ENCODE data around the gene ADAM22.

ADAM22 gene

DNA sequence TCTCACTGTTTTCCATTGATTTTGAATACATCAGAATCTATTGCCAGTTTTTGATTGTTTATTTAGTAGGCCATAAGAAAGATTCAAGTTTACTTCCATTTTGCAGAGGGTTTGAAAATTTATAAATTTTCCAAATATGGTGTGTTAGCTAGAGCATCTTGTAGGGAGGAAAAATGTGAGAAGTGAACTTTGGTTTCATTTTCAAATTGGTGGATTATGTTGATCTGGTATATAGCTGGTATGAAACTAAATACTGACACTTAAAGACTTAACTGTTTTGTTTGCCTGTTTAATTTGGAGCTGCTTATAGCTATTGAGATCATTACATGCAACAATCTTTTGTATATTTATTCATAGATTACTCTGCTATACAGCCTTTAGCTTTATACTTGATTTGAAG, 108.1 kb downstream of the ADAM22 start:
- DNase-seq, result no peak

- DNase-seq, result no peak
Observed at GRCh38 chr7:88042803-88043202, 108.8 kb downstream of the ADAM22 start.

GRCh38 chr7:88044069-88044468, 110.0 kb downstream of the ADAM22 start:
- DNase-seq, result no peak

DNA sequence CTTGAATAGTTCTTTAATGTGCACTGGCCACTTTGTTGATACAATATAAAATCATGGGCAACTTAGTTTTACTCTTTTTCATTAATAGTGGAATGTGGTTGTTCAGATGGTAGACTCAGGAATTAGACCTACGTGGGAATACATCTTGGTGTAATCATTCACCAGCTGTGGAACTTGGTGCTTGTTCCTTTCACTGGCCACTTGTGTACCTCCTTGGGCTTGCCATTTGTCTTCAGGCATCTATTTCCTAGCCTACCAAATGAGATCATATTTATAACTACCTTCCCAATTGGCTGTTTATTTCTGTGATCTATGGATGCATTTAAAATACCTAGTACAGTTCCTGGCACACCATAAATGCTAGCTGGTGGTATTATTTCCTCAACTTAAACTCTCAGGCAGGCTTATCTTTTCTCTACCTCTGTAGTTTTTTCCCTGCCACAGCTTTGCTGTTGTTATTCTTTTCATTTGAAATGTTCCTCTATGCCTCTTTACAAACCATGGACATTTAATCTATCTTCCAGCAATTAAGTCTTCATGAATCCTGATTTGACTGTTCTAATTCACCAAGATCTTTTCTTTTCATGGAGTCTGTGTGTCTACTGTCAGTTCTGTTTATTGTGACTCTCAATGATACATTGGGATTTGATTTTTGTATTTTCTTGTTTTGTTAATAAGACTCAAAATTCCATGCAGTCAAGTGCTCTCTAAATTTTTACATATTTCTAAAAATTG, 113.0 kb downstream of the ADAM22 start:
- DNase-seq, result no peak

- no peak for DNase-seq
Observed at GRCh38 chr7:88057655-88058054, 123.6 kb downstream of the ADAM22 start.

GRCh38 chr7:88062238-88062637, 128.2 kb downstream of the ADAM22 start:
- DNase-seq, result no peak

- no peak for DNase-seq
Observed at GRCh38 chr7:88069093-88069492, 135.0 kb downstream of the ADAM22 start.

DNA sequence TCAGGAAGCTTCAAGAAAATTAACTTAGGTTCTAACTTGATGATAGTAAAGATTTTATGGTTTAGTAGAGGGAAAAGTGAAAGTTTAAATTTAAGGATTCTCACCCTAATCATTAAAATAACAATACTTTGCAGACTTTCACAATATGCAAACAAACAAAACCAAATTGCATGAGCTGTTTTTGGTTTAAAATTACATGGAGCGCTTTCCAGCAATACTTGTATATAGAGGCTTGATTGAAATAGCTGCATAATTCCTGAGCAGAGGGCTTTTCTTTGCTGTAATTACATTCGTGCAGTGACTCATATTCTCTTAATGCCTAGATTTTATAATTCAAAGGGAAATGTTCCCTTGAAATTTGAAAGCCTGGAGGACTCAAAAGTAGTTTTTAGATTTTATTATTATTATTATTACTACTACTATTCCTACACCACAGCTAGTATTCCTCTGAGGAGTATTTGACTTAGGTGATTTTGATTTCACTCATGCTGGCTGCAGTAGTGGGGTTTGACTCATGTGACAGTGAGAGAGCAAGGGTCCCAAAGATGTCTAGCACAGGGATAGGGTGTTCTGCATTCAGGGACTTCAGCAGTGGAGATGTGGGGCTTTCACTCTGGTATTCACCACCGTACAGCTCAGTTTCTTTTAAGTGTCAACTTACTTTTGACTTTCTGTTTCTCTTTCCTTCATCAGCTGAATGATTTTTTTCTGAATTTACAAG, 138.1 kb downstream of the ADAM22 start:
- no peak for DNase-seq

DNA sequence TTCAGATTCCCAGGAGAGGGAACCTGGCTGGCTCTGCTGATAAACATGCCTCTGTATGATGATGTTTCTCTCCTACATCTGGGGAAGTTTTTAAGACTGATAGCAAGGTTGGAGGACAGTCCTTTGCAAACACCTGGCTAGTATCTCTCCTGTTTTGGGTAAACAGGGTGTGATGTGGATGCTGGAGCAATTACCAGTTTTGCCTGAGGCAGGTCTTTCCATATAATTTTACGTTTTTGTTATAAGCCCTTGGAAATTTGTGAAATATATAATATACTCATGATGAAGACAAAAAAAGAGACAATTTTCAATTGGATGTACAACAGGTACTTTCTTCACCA, 138.6 kb downstream of the ADAM22 start:
- no peak for DNase-seq

- no peak for DNase-seq
Observed at GRCh38 chr7:88073626-88074025, 139.6 kb downstream of the ADAM22 start.

- no peak for DNase-seq
Observed at GRCh38 chr7:88075216-88075615, 141.2 kb downstream of the ADAM22 start.

- no peak for DNase-seq
Observed at GRCh38 chr7:88083883-88084282, 149.8 kb downstream of the ADAM22 start.

DNA sequence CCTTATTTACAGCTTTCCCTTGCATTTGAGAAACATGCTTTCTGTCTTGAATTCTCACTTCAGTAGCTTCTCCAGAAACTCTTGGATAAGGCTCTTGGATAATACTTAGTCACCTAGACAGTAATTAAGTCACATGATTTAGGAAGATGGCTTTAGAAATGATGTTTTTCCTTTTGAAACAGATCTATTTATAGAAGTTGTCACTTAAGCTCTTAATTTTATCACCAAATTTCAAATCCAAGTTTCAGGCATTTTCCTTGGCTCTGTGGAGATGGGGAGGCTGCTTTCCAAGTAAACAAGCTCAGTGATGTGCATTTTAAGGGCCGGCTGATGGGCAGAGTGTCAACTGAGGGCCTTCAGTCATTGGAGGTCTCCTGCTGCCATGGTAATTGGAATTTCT, 155.5 kb downstream of the ADAM22 start:
- DNase-seq, result no peak

DNA sequence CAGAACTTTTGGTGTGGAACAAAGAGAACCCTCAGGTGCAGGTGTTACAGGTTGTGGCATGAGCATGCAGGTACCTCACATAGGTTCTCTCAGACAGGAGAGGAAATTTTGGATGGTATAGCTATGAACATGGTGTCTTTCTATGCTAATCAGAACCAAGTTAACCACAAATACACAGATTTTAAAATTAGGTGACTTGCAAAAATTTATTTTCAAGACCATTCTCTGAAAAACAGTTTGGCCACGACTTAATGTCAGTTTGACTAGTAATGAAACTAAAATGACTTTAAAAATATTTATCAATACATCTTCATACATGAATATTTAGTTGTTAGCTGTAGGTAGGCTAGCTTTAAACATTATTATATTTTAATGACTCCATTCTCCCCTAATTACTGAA, 156.2 kb downstream of the ADAM22 start:
- no peak for DNase-seq

DNA sequence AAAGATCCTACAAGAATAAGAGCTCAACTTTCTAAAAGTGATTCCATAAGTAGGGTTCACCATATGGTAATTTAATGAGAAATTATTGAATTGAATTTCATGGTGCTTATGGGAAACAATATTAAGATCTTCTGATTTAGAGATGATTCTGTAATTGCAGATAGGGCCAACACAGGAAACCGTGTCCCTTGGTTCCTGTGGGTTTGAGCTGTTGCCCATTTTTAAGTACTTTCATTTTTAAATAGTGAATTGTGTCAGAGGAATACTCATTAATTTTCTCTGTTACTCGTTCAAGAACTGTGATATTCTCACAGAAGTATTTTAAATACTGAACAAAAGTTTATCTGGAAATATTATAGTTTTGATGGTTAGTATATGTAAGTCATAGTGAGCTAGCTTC, 156.6 kb downstream of the ADAM22 start:
- peak; percentile 10 for DNase-seq

DNA sequence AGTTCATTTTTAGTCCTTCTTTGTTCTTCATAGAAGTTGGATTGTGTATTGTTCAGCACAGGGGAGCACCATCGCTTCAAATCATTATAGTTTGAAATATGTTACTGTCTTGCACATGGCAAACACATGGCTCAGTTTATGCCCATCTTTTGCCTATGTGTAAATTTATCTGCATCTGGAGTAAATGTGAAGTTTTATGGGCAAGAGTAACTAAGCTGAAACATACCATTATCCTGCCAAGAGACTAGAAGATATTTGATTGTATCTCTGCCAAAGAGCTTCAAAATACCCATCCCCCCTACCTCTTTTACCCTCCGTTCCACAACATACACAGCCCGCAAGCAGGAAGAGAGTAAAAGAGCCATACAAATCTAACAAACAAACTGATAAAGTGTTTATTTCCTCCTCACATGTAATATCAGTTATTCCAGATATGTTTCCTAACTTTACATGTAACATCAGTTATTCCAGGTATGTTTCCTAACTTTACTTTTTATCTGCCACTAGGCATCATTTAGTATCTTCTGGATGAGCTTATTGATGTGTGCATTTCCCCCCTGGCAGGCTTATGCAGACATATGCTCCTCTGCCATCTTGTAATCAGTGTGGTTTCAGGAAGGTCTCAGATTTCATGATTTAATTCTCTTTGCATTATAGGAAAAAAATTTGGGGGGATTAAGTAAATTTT, 158.1 kb downstream of the ADAM22 start:
- DNase-seq, result no peak

DNA sequence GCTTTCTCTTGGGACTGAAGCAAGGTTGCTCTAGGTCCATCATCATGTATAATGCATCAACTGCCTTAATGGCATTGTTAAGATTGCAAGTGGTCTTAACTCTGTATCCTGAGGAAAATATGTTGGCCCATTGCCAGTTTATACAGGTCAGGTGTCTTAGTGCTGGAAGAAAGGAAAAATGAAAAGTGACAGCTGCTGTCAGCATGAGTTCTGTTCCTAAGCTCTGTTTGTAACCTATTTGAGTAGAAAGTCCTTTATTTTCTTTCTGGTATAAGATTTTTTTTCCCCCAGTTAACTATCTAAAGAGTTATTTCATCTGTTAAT, 158.6 kb downstream of the ADAM22 start:
- no peak for DNase-seq

DNA sequence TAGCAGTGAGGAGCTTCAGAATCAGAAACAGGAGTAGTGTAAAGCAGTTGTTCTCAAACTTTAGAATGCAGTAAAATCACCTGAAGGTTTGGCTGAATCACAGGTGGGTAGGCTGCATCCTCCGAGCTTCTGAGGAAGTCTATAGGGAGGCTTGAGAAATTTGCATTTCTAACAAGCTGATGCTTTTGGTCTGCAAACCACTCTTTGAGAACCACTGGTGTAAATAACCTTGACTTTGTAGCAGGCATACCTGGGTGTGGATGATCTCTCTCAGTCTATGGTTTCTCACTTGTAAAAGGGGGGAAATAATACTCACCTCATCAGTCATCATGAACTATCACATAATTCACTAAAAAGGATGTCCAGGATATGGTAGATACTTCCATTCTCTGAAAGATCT, 167.7 kb downstream of the ADAM22 start:
- DNase-seq, result no peak

DNA sequence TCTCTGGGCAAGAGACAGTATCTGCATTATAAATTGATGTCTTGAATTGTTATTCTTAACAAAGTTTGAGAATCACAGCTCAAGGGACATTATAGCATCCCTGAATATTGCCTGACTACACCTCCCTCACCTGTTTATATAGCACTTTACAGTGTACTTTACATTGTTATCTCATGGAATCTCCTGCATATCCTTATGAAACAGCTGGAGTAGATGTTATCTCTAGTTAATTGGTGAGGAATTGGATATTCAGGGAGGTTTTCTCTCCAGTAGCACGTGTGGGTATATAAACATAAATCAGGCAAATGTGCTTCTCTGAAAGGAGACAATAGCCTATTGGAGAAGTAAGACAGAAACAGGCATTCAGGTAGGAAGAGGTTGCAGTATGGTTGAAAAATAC, 168.6 kb downstream of the ADAM22 start:
- DNase-seq, result no peak

- DNase-seq, result no peak
Observed at GRCh38 chr7:88104732-88105131, 170.7 kb downstream of the ADAM22 start.

DNA sequence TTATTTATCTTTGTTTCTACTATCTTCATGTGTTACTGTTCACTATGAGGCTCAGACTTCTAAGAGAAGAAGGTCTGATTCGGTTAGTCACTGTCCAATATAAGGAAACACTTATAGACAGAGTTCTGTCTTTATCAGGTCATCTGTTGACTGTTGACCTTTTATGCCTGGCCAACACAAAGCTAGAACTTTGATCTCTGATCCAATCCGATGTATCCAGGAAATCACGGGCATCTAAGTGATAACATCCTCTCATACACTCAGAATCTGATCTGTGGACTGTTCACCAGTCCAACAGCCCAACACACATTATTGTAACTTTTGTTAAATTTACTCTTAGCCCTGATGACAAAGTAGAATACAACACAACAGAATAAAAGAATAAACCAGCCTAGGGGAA, 171.2 kb downstream of the ADAM22 start:
- no peak for DNase-seq

- no peak for DNase-seq
Observed at GRCh38 chr7:88106434-88106833, 172.4 kb downstream of the ADAM22 start.

DNA sequence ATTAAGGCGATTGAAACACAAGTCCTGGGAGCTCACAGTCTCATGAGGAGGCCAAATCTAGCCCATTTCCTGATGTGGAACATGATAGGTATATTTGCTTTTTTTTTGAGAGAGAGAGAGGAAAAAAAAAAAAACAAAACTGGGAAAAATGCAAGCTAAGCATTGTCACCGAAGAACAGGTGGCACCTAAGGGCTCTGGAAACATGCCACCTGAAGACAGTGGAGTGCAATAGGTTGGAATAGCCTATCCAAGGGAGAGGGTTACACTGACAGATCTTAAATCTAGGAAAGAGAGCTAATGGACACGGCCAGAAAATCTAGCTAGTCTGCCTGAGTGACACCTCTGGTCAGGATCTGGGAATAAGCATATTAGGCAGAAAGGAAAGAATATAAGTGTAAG, 175.6 kb downstream of the ADAM22 start:
- no peak for DNase-seq

DNA sequence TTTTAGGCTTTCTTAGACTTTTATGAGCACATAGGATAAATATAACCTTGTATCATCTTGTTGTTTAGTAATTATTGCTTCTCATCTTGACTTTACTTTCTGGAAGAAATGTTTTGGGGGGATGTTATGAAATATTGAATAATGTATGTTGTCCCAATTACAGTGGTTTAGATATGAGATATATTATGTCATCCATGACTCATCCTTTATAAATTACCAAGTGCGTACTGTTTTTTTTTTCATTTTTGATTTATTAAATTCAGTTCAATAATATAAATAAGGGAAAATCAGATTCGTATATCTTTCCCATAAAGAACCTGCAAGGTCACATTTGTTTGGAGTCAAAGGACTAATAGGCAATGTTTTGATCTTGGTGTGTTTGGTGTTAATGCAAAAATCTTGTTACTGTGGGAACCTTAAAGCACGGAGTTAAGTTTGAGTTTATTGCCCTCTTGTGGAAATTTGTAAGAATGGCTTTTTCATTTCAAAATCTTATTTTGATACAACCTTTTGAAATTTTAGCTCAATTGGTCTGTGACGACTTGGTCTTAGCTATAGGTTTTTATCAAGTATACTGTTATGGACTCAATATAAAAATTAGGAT, 177.2 kb downstream of the ADAM22 start:
- peak; percentile 40 for DNase-seq

All from CD4-positive, alpha-beta T cell treated with Interleukin-17A for 1 hour (primary cell).